Activated T-cell treated with anti-CD3 and anti-CD28 coated beads, Interleukin-2, amount 50 U/mL, for 24 hours (primary cell): Measurements from ENCODE around the gene RAB6B.

Experiments used
- DNase-seq: peaks from one replicate; pipeline ENCODE4 v3.0.0-alpha.2; 2020
- H3K27ac Mint-ChIP-seq: 2 replicates; pipeline ENCODE4 v1.8.0; 2020; ENCODE audit warnings: mild to moderate bottlenecking, mixed read lengths
- H3K27me3 Mint-ChIP-seq: 2 replicates; pipeline ENCODE4 v1.8.0; 2020; ENCODE audit warnings: mixed read lengths
- H3K36me3 Mint-ChIP-seq: 2 replicates; pipeline ENCODE4 v1.8.0; 2020; ENCODE audit warnings: low read depth, mixed read lengths
- H3K4me1 Mint-ChIP-seq: 2 replicates; pipeline ENCODE4 v1.8.0; 2020; ENCODE audit warnings: low read depth, mixed read lengths
- H3K4me3 Mint-ChIP-seq: 2 replicates; pipeline ENCODE4 v1.8.0; 2020; ENCODE audit warnings: mild to moderate bottlenecking, moderate library complexity, mixed read lengths
- H3K9me3 Mint-ChIP-seq: 2 replicates; pipeline ENCODE4 v1.8.0; 2020; ENCODE audit warnings: mixed read lengths

RAB6B gene

DNA sequence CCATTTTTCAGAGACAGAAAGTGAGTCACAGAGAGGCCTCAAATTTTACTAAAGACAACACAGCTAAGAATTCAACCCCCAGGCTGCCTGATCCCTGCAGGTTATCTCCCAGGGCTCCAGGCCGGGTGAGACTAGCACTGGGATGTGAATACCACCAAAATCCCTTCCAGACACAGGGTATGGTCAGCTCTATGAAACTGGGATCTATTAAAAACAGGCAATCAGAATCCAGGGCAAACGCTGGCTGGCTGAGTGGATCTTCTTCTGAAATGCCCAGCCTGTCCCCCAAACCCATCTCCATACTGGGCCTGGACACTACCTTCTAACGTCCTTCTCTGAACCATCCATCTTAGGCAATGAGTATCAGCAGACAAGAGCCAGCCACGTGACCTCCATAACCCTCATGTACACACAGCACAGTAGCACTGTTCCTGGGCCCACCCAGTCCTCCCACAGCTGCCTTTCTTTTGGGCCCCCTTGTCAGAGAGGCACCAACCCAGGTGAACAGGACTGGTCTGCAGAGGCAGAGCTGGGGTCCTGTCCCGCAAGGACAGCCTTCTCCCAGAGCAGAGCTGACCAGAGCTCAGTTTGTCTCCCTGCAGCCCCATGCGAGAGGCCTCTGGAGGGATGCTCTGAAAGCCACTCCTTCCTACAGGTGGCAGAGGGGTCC, 1.9 kb downstream of the RAB6B start:
- Mint-ChIP-seq H3K4me1 (peaks cover 6% of the 10 kb centered on the region), H3K9me3 (no peaks in the 10 kb centered on the region), H3K4me3 (no peak overlapping the region), H3K27me3 (peaks cover 69% of the 10 kb centered on the region), H3K36me3 (no peaks in the 10 kb centered on the region), H3K27ac (no peak overlapping the region)
- DNase-seq: no peak

DNA sequence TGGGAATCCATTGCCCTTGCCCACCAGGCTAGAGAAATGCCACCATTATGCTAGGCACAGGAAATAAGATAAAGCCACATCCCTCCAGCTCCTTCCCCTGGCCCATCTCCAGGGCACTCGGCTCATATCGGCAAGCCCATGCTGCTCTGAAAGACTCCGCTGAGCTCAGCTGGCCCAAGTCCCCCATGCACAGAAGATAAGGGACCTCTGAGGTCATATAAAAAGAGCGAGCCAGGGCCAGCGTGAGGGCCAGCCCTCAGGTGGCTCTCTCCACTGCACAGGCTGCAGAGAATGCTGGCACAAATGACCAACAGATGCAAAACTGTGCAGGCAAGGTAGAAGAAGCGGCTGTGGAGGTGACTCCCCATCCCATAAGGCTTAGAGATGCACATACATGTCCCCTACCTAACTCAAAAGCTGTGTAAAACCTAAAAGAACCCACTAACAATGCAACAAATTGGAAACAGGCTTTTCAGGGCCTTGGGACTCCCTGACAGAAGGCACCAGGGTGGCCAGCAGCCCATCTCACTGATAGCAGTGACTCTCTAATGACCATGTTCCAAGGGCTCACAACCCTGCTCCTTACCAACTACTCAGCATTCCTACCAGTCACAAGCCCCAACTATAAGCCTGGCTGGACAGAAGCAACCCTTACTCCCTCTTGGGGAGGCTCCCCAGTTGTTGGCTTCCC, 3.0 kb downstream of the RAB6B start:
- H3K4me1 Mint-ChIP-seq: peaks cover 6% of the 10 kb centered on the region
- no peak overlapping the region for H3K4me3 Mint-ChIP-seq
- H3K27me3 Mint-ChIP-seq: peaks cover 65% of the 10 kb centered on the region

DNA sequence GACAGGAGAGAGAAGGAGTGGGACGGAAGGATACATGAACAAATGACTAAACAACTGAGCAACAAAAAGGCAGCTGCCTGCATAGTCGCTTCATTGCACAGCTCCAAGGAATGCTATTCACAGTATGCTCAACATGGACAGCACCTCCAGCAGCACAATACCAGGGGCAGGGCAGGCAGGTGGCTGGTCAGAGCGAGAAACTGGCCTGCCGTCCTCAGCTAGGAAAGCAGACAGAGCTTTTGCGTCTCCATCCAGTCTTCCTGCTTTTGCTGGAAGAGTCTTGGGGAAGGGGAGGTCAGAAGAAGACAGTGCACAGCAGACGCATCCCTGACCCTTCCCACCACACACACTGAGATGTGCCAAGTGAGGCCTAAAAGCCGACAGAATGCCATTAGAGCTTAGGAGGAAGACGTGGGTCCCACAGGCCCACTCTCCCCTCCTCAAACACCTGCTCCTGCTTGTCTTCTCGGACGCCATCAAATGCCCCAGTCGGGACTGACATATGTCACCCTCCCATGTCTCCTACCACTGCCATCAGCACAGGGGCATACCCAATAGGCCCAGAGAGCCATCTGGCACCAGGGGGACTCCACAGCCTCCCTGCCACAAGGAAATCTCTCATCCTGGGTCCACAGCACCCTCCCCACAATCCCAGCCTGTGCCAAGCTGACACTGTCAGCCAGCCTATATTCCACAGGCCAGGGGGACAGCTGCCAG, 3.9 kb downstream of the RAB6B start:
- H3K4me3 Mint-ChIP-seq: no peak overlapping the region
- H3K27me3 Mint-ChIP-seq: peaks cover 56% of the 10 kb centered on the region
- no peak for DNase-seq
- no peak overlapping the region for H3K27ac Mint-ChIP-seq
- H3K36me3 Mint-ChIP-seq: no peaks in the 10 kb centered on the region
- peaks cover 6% of the 10 kb centered on the region for H3K4me1 Mint-ChIP-seq
- no peaks in the 10 kb centered on the region for H3K9me3 Mint-ChIP-seq

More for the DNA sequence above, 3.0 kb downstream of the RAB6B start:
- Mint-ChIP-seq H3K27ac (no peak overlapping the region), H3K36me3 (no peaks in the 10 kb centered on the region), H3K9me3 (no peaks in the 10 kb centered on the region)
- no peak for DNase-seq

DNA sequence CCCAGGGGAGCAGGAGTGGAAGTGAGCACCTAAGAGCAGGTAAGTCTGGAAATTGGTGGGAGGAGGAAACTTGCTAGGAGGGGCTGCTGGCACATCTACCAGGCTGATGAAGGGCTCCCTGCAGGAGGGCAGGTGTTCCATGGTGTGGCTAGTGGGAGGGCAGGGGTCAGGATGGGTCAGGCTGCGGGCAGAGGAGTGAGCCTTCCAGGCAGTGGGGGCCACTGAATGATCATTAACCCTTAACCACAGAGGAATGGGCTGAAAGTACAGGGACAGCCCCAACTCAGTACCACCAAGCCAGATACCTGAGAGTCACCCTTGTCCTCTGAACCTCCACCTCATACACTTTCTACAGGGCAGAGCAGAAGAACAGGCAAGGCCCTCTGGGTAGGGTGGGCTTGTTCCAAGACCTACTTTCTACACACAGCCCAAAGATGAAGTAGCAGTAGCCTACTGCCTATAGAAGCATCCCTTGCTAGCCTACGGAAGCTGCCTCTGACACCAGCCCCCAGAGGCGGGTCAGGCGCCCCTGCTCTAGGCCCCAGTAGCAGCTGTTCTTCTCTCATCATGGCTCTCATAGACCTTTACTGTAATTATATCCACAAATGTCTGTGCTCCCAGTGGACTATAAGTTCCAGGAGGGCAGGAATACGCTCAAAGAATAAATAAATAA, 4.6 kb downstream of the RAB6B start:
- H3K4me1 Mint-ChIP-seq: peaks cover 6% of the 10 kb centered on the region
- no peaks in the 10 kb centered on the region for H3K36me3 Mint-ChIP-seq
- no peak overlapping the region for H3K4me3 Mint-ChIP-seq
- H3K27me3 Mint-ChIP-seq: peaks cover 49% of the 10 kb centered on the region
- no peak for DNase-seq
- no peaks in the 10 kb centered on the region for H3K9me3 Mint-ChIP-seq
- H3K27ac Mint-ChIP-seq: no peak overlapping the region

DNA sequence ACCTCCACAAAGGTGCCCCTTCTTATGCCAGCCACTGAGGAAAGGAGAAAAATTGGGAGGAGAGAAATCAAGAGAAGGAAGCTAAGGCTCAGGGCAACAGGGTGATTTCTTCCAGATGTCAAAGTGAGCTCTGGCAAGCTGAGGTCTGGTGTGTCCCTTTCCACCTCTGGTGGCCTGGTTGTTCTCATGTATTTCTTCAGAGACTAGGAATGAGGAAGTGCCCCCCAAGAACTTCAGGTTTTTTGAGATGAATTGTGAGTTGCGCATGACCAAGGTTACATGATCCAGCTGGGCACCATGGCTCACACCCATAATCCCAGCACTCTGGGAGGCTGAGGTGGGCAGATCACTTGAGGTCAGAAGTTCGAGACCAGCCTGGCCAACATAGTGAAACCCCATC, 5.6 kb downstream of the RAB6B start:
- Mint-ChIP-seq H3K9me3 (no peaks in the 10 kb centered on the region), H3K27ac (no peak overlapping the region), H3K36me3 (no peaks in the 10 kb centered on the region), H3K27me3 (peaks cover 46% of the 10 kb centered on the region), H3K4me3 (no peak overlapping the region), H3K4me1 (peaks cover 2% of the 10 kb centered on the region)
- DNase-seq: no peak

DNA sequence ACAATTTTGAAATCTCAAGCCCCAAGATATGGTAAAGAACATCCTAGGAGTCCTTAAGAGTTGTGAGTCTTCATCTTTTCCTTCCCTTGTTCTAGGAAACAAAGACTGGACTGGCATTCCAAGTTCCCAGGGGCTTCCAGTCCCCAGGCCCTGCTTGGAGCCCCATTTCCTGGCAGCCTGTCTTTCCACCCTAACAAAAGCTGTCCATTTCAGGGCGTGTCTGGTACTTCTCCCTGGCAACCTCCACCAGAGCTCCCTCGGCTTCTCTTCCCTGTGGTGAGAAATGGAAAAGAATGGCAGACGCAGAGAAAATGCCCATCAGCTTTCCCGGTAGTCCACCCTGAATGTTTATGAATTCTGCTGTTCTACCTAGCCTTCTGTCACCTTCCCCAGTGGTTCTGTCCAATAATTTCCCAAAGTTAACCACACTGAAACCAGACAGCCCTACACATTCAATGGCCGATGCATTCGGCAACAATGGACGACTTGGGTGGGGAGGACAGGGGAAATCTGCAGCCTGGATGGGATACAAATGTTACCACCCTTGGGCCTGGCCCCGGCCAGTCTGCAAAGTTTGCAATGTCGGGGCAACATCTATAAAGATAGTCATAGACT, 6.8 kb downstream of the RAB6B start:
- Mint-ChIP-seq H3K27me3 (peaks cover 44% of the 10 kb centered on the region), H3K9me3 (no peaks in the 10 kb centered on the region), H3K27ac (no peak overlapping the region), H3K36me3 (no peaks in the 10 kb centered on the region), H3K4me1 (no peaks in the 10 kb centered on the region), H3K4me3 (no peak overlapping the region)
- DNase-seq: no peak

DNA sequence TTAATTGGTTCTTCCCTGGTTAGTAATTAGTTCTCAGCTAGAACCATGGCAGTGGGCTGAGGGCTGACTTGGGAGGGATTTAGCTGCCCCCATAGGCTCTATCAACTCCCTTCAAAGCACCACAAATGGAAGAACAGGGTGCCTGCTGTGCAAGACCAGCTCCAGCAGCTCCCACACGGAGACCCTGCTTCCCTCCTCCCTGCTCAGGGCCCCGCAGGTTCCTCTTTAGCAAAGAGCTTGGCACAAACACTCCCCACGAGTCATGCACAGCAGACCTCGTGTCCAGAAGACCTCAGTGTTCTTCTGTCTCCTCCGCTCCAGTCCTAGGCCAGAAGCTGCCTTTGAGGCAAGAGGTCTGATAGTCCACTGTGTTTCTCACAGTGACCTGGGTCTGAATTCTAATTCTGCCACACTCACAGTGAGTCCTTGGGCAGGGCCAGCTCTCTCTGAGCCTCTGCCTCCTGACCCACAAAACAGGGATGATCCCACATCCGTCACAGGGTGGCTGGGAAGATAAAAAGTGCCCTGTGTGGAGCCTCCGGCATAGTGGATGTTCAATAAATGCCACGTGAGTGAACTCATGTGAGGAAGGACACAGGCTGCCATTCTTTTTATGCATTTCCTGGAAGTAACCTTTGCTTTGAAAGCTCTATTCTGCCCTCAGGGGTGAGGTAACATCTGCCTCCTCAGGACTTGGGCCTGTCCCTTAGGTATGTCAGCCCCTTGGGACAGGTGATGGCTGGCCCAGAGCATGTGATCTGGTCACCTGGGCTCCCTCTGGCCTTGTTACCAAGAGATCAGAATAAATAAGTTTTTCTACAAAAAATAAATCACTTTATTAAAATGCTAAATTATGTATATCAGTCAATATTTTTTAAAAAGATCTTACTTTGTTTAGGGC, 7.6 kb downstream of the RAB6B start:
- no peaks in the 10 kb centered on the region for H3K4me1 Mint-ChIP-seq
- peaks cover 36% of the 10 kb centered on the region for H3K27me3 Mint-ChIP-seq
- H3K27ac Mint-ChIP-seq: no peak overlapping the region
- H3K4me3 Mint-ChIP-seq: no peak overlapping the region
- H3K9me3 Mint-ChIP-seq: no peaks in the 10 kb centered on the region
- no peak for DNase-seq
- H3K36me3 Mint-ChIP-seq: no peaks in the 10 kb centered on the region

DNA sequence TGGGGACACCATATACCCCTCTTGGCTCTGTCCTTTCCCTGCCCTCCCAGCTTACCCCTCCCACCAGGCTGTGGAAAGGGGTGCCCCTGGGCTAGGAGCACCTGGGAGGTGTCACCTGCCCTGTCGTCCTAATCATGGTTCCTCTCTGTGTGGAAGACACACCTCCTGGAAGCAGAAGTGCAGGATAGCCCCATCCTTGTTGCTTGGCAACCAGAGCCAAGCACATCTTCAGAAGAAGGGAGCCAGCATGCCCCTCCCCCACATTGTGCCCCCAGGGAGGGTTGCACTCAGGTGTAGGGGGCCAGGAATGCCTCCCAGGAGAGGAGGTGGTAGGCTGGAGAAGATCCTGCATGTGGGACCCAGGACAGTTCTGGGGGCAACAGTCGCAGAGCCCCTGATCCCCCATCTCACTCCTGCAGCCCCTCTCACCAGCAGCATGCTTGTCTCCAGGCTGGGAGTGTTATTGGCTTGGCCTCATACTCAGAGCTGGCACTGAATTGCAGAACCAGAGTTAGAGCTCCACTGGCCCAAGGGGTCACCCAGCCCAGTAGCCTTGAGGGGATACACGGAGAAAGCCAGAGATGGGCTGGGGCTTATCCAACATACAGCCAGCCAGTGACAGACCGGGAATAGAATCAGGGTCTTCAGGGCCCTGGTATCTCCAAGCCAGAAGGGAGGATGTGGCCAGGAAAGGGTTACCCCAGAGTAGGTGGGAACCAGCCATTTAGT, 8.4 kb downstream of the RAB6B start:
- peaks cover 29% of the 10 kb centered on the region for H3K27me3 Mint-ChIP-seq
- H3K36me3 Mint-ChIP-seq: no peaks in the 10 kb centered on the region
- H3K27ac Mint-ChIP-seq: no peak overlapping the region
- H3K4me3 Mint-ChIP-seq: no peak overlapping the region
- no peak for DNase-seq
- peaks cover 3% of the 10 kb centered on the region for H3K4me1 Mint-ChIP-seq
- H3K9me3 Mint-ChIP-seq: no peaks in the 10 kb centered on the region

DNA sequence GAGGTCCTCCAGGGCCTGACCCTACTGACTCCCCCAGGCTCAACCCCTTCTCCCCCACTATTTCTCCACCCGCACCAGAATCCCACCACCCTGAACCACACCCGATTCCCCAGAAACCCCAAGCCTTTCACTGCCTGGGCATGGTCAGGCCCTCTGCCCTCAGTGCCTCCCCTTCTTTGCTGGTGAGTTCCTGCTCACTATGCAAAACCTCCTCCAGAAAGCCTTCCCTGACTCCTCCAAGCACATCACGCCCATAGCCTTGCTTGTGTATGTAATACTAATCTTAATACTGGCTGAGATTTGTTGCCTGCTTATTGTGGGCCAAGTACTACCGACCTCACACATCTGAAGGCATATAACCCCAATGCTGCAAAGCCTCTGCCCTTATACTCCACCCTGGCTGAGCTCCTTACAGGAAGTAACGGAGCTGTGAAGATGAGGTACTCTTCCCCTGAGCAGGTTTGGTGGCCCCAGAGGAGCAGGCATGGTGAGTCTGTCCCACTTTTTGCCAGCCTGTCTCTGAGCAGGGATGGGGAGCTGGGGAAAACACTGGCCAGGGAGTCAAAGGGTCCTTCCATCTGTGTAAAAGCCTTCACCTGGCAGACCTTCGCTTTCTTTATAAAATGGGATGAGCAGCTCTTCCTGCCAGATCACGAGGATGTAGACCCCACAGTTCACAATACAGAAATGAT, 9.5 kb downstream of the RAB6B start:
- Mint-ChIP-seq H3K36me3 (no peaks in the 10 kb centered on the region), H3K4me3 (no peak overlapping the region), H3K27me3 (peaks cover 21% of the 10 kb centered on the region), H3K27ac (no peak overlapping the region), H3K9me3 (no peaks in the 10 kb centered on the region), H3K4me1 (peaks cover 10% of the 10 kb centered on the region)
- no peak for DNase-seq

DNA sequence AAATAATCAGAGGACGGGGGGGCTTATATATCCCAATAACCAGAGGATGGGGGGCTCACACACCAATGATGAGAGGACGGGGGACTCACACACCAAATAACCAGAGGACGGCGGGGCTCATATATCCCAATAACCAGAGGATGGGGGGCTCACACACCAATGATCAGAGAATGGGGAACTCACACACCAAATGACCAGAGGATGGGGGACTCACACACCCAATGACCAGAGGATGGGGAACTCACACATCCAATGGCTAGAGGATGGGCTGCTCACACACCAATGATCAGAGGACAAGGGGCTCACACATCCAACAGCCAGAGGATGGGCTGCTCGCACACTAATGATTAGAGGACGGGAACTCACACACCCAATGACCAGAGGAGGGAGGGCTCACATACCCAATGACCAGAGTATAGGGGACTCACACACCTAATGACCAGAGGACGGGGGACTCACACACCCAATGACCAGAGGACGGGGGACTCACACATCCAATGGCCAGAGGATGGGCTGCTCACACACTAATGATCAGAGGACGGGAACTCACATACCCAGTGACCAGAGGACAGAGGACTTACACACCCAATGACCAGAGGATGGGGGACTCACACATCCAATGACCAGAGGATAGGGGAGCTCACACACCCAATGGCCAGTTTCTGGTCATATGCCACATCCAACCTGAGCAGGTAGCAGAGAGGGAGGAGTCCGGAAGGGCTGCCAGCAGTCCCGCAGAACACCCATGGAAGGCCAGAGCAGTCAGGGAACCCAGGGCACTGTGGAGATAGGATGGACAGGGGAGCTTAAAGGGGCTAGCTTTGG, 10.6 kb downstream of the RAB6B start:
- H3K4me1 Mint-ChIP-seq: peaks cover 10% of the 10 kb centered on the region
- no peaks in the 10 kb centered on the region for H3K9me3 Mint-ChIP-seq
- peaks cover 17% of the 10 kb centered on the region for H3K27me3 Mint-ChIP-seq
- H3K36me3 Mint-ChIP-seq: no peaks in the 10 kb centered on the region
- H3K27ac Mint-ChIP-seq: no peak overlapping the region
- H3K4me3 Mint-ChIP-seq: no peak overlapping the region
- no peak for DNase-seq

DNA sequence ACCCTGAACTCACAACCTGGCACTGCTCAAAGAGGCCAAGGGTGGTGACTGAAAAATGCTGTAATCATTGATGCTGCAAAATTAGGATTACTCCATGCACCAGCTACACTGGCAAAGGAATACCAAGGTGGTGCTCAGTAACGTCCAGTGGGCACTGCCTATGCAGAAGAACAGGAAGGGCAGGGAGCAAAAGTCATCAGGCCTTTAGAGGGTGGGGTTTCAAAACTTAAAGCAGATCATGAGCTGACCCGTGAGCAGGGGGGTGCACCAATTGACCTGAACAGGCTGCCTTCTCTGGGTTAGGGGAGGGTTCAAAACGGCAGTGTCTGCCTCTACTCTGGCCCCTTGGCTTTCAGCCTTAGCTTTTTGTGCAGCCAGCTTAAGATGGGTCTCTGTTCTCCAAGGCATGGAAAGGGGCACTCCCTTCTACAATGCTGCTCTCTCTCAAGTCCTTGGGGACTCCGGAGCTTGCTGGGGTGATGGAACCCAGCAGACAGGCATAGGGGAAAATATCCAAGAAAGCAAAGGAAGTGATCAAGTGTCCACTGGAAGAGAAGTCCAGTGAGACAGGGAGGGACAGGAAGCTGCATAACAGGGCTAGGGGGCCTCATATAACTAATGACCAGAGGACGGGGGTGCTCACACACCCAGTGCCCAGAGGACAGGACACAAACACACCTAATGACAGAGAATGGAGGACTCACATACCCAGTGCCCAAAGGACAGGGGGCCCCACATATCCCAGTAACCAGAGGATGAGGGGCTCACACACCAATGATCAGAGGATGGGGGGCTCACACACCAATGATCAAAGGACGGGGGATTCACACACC, 11.4 kb downstream of the RAB6B start:
- Mint-ChIP-seq H3K27ac (no peak overlapping the region), H3K36me3 (no peaks in the 10 kb centered on the region), H3K9me3 (no peaks in the 10 kb centered on the region), H3K4me1 (peaks cover 10% of the 10 kb centered on the region), H3K27me3 (peaks cover 17% of the 10 kb centered on the region), H3K4me3 (no peak overlapping the region)
- DNase-seq: no peak
